NOMO-1 treated with DMSO at 0.1 percent for 48 hours (cell line): ENCODE data around the gene YIPF5.

Experiments used
- DNase-seq: peaks from one replicate; lab custom pipeline; 2025; ENCODE audit not compliant: unreplicated experiment; lab: John Stamatoyannopoulos, UW

The YIPF5 gene

GRCh38 chr5:144170276-144171024 lies at the start of gene YIPF5, which contains the start of gene KCTD16:
TSS of gene YIPF5 (minus strand) at chr5:144170659. CDS start at chr5:144169955, 704 bp downstream.
TSS of gene KCTD16 (plus strand) at chr5:144170873.
- peak; percentile 96 for DNase-seq

- no peak for DNase-seq
Observed at GRCh38 chr5:144219869-144220268, 49.4 kb upstream of the YIPF5 start.

DNA sequence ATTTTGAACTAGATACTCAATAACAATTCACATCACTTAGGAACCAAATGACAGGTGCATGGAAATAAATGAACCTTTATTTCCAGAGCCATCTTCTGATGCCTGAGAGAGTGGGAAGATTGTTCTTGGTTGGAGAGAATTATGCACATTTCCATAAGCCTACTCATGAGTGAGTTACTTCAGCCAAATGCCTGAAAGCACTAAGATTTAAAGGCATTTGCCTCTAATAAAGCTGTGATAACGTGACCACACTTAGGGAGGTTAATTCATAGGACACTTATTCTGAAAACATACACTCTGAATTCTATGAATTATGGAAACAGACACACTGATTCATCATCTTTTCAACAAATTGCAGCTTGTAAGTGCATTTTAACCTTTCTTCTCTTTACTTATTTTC lies 40.2 kb upstream of the YIPF5 start:
- DNase-seq, result no peak

DNA sequence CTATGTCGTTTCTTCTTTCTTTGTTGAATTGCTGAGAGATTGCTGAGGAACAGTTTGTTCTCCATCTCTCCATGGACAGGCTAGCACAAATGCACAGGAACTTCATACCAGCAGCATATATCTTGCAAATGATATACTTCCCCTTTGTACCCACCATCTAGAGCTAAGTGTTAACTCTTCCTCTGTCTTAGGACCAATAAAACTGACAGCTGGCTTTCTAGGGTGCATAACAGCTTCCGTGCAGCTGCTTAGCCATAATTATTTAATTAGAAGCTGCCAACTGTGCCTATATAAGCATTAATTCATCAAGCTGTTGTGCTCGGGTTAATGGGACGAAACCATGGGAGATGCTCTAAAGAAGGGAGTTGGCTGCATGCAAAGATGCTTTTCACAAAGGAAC lies 38.9 kb upstream of the YIPF5 start:
- DNase-seq, result no peak

- no peak for DNase-seq
Observed at GRCh38 chr5:144207875-144208444, 37.5 kb upstream of the YIPF5 start.

- no peak for DNase-seq
Observed at GRCh38 chr5:144206141-144206540, 35.7 kb upstream of the YIPF5 start.

DNA sequence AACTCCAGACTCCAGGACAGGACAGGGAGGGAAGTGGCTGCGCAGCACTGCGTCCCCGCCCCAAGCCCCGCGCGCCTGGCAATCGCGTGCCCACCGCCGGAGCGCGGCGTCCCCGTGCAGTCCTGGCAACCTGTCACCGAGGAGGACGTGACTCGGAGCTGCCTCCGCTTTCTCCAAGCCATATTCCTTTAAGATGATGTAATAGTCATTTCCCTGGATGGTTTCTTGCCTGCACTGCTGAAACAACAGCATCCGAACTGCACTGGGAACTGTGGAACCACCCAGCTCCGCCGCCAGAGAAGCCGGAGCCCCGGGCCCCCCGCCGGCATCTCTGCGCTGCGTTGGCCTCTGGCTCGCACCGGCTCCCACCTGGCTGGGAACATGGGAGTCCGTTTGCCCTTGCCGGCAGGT lies 34.7 kb upstream of the YIPF5 start:
- no peak for DNase-seq

DNA sequence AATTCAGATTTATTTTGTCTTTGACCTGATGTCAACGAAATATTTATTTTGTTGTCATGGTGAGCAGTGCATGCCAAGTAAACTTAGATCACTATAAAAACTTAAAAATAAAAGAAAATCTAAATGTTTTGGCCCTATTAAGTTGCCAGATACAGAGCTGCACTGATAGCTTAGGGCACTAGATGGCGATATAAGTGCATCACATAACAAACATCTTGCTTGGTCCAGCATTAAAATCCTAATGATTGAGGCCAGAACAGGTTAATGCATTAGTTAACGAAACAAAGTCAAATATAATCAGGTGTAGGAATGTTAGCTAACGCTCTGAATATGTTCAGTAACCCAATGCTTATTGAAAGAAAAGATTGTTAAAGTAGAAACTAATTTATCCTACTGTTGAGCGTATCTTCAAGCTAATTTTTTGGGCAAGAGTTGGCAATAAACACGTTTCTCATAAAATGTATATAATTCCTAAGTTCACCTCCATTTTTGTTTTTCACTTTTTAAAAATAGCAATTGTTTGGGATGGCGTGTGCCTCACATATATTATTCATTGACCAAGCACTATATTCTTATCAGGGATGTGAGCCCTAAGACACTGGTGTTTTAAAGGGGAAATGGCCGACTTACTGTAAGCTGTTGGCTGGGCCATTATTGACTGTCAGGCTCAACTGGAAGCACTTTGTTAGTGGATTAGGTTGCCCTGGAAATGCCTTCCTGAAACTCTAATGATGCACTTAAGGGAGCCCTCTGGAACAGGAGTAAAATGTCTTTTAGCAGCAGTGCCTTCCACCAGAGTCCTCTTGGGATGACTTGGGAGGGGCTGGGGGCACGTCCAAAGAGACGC lies 33.5 kb upstream of the YIPF5 start:
- DNase-seq, result peak; percentile 56

DNA sequence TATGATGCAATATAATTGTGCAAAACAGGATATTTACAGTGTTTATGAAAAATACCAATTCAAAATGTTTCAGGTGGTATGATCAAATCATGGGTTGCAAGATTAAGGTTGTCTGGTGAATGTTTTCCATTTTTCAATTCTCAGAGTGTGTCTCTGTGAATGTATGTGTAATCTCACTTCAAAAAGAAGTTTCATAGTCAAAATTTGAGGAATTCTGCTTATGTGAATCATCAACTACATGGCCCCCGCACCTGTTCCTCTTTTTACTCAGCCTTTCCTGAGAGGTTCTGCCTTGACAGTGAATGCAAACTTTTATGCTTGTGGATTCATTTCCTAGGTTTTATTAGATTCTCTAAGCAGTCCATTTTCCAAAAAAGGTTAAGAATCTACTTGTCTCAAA lies 32.3 kb upstream of the YIPF5 start:
- DNase-seq, result peak; percentile 13

DNA sequence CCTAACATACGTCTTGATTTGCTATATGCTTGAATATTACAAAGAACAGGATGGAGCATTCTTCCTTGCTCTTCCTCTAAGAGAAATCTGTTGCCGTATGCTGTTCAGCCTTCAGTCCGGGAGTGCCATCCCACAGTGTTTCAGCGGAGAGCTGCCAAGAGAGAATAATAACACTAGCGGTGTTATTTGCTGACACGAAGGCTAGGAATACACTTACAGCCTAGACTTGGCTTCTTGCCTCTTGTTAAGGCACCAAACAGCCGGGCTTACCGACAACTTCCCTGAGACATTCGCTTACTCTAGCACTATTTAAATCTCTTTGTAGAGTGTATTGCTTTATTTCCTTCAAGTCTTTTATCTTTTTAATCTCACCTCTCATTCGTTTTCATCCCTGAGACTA lies 31.6 kb upstream of the YIPF5 start:
- DNase-seq, result no peak

DNA sequence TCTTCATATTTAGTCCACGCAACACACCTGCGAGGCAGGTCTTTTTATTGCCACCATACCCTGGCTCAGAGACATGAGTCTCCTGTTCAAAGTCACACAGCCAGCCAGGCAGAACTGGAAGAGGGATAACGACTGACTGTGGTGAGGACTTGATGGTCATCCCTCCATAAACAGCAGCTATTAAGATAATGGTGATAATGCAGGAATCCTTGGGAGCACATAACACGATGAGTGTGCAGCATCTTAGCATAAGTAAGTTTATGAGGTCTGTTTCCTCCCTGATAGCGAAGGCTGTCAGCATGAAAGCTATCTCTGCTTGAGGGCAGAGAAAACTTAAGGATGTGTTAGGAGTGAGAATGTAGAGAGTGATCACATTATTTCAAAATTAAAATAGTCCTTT lies 31.1 kb upstream of the YIPF5 start:
- DNase-seq, result no peak

GRCh38 chr5:144198386-144198785 lies 27.9 kb upstream of the YIPF5 start:
- no peak for DNase-seq

- no peak for DNase-seq
Observed at GRCh38 chr5:144196612-144197011, 26.2 kb upstream of the YIPF5 start.

DNA sequence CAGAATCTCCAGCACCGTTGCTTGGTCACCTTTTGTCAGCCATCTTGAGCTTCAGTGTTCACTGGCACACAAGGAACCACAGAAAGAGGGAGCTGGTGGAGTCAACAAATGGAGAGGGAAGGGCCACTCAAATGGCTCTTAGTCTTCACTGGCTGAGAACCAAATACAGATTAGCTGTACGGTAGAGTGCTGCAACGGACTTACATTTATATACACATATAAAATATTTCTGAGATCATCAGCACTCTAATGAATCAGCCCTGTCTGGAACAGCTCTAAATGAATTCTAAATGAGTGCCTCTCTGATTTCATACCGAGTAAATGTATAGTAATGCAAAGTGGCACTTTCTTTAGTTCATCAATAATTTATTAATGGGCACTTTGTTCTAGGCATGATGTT lies 25.0 kb upstream of the YIPF5 start:
- DNase-seq, result no peak

- peak; percentile 21 for DNase-seq
Observed at GRCh38 chr5:144194144-144194543, 23.7 kb upstream of the YIPF5 start.

DNA sequence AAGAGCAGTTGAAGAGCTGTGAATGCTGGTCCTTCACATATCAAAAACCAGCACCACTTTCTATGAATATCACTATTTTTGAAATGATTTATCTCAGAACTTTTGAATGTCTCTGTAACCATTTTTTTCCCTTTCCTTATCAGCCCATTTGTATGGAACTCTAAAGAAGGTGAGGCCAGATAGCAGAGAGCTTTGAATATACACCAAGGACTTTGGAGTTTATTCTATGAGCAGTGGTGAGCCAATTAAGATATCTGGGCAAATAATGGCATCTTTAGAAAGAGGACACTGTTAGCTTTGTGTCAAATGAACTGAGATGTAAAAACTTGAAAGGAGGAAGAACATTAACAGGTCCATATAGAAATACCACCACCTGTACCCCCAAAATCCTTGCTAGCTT lies 22.2 kb upstream of the YIPF5 start:
- DNase-seq, result no peak

GRCh38 chr5:144191998-144192397 lies 21.5 kb upstream of the YIPF5 start:
- peak; percentile 81 for DNase-seq

GRCh38 chr5:144191531-144191930 lies 21.1 kb upstream of the YIPF5 start:
- DNase-seq, result no peak

GRCh38 chr5:144189800-144190429 lies 19.5 kb upstream of the YIPF5 start:
- DNase-seq, result peak; percentile 86

- DNase-seq, result peak; percentile 88
Observed at GRCh38 chr5:144187699-144188294, 17.3 kb upstream of the YIPF5 start.
